NCI-H2227 treated with DMSO at 0.1 percent for 48 hours (cell line): ENCODE data around the gene SLC34A1.
"Not testable (repeated sequence)": the region's sequence is repeated elsewhere in the genome, so short reads cannot be mapped to it uniquely, and the experiment has no call there.

Experiments
- DNase-seq: peaks from one replicate; lab custom pipeline; 2025; lab: John Stamatoyannopoulos, UW

Gene SLC34A1, protein sequence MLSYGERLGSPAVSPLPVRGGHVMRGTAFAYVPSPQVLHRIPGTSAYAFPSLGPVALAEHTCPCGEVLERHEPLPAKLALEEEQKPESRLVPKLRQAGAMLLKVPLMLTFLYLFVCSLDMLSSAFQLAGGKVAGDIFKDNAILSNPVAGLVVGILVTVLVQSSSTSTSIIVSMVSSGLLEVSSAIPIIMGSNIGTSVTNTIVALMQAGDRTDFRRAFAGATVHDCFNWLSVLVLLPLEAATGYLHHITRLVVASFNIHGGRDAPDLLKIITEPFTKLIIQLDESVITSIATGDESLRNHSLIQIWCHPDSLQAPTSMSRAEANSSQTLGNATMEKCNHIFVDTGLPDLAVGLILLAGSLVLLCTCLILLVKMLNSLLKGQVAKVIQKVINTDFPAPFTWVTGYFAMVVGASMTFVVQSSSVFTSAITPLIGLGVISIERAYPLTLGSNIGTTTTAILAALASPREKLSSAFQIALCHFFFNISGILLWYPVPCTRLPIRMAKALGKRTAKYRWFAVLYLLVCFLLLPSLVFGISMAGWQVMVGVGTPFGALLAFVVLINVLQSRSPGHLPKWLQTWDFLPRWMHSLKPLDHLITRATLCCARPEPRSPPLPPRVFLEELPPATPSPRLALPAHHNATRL

DNA sequence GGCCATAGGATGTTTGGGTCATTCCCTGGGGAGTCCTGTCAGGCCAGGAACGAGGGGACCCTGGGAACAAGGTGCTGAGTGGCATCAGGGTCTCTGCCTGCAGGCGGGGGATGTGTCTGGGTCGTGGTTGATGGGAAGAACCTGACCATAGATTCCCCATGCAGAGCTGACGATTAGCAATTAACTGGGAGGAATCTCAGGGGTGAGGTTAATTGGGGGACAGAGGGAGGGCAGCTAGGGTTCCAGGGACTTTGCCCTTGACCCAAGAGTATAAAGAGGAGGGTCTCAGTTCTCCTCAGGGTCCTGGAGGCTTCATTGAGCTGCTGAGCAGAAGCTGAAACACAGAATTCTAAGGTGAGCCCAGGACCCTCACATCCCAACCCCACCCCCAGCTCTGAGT, at the start of gene SLC34A1:
TSS of gene SLC34A1 (plus strand) at position 301 of the 400 bp plus-strand sequence. CDS start 1,308 bp downstream, outside the sequence.
- DNase-seq: no peak

DNA sequence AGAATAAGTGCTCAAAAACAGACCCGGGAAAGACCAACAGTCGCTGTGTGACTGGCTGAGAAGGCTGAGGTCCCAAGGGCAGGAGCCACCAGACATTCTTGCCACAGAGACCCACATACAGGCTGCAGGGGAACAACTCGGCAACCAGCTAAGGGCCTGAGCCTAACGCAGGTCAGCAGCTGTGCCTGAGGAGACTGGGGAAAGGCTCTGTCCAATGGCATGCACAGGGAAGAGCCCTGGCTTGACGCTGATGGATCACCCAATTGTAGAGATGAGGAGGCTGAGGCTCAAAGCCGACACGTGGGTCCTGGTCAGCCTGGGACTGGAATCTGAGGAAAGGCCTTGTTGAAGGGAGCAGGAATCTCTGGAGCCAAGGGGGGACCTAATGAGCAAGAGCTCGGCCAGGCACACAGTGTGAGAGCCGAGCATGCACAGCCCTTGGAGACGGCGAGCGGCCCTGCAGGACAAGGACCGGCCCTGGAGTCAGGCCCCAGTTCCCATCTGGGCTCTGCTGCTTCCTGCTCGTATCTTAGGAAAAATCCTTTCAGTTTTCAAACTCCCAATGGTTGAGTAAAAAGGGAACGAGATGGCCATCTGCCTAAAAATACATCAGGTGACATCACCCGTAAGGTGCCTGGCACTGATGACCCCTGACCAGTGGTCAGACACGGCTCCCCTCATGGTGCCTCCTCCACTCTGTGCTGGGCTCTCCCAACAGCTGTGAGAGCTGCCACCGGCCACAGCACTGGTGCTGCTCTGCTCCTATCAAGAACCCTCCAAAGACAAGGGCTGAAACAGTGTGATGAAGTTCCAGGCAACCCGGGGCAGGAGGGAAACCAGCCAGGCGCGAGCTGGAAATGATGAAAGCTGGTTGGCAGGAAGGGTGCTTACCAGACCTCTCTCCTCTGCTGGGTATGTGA, 49.2 kb upstream of the SLC34A1 start:
- no peak for DNase-seq

DNA sequence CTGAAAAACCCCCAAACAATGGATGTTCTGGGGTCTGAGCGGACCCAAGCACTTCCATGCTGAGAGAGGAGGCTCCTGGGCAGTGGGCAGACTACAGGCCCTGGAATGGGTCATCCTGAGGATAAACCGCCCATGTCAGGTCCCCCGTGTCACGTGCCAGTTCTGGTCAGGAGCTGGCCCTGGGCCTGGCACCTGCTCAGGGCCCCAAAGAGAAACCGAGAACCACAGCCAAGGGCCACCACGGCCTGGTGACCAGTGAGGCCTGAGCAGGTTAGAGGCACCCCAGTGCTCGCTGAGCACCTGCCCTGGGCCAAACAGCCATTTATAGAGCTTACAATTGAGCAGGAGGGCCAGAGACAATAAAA, 48.6 kb upstream of the SLC34A1 start:
- DNase-seq: no peak

DNA sequence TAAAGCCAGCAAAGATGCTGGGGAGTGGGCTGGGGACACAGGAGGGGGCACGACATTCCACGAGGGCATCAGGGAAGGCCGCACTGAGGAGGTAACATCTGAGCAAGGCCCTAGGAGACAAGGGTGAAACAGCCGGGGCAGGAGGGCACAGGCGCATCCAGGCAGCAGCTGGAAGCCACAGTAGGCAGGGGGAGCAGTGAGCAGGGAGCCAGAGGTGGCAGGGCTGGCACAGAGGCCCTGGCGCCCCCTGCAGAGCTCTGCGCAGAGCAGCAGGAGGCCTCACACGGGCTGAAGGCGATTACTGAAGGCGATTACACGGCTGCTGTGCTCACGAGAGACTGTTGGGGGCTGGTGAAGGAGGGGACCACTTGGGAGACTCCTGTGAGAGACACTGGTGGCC, 48.1 kb upstream of the SLC34A1 start:
- no peak for DNase-seq

DNA sequence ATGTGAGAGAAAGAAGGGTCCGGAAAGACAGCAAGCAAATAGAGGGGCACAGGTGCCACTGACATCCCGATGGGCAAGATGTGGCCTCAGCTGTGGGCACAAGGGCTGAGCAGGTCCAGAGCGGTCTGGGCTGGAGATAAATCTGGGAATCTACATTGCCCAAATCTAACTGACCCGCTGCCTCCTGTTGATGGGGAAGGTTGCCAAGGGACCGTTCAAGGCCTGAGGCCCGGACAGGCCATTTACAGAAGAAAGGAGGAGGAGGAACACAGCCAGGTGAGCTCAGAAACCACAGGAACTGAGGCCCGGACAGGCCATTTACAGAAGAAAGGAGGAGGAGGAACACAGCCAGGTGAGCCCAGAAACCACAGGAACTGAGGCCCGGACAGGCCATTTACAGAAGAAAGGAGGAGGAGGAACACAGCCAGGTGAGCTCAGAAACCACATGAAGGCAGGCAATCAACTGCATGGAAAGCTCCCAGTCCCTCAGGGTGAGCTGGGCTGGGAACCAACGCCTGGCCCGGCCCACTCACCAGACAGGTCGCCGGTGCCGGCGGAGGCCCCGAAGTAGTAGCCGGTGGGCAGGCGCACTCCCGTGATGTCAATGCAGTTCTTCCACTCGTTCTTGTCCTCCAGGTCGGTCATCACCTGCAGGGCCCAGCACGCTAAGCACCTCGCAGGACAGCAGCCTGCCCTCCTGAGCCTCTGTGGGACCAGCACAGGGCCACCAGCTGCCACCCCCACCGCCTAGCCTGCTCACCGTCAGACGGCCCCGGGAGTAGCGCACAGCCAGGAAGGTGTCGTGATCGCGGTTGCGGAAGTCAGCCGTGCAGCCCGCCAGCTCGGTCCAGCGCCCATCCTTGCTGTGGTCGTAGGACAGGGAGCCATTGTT, 47.4 kb upstream of the SLC34A1 start:
- no peak for DNase-seq

DNA sequence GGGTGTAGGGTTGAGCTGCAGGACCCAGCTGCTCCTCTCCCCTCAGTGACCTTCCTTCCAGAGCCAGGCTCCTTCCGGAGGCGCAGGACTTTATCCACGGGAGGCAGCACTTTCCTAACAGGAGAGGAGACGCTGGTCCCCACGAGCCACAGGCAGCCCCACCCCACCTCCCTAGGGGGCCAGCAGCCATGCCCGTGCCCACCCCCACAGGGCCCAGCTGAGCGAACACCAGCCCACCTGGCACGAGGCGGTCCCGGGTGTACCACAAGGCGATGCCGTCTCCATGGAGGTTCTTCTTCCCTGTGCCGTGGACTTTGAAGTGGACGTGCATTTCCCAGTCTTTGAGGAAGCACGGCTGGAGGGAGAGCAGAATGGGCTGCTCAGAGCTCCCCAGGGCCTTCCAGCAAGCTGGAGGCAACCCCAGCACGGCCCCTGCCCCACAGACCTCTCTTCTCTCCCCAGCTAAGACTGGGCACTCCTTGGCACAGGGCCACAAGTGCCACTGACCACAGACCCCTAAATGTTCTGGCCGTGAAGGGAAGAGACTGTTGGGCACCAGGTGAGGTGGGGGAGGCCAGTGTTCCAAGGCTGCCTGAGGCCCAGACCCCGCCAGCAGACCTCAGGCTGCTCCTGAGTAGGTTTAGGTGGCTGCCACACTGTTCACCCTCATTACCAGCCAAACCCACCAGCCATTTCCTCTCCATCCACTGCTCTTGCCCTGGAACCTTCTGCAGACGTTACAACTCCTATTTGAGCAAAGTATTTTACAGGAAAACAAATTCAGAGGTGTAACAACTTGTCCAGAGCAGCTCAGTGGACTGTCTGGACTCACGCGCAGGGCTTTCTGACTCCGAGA, 45.8 kb upstream of the SLC34A1 start:
- no peak for DNase-seq

DNA sequence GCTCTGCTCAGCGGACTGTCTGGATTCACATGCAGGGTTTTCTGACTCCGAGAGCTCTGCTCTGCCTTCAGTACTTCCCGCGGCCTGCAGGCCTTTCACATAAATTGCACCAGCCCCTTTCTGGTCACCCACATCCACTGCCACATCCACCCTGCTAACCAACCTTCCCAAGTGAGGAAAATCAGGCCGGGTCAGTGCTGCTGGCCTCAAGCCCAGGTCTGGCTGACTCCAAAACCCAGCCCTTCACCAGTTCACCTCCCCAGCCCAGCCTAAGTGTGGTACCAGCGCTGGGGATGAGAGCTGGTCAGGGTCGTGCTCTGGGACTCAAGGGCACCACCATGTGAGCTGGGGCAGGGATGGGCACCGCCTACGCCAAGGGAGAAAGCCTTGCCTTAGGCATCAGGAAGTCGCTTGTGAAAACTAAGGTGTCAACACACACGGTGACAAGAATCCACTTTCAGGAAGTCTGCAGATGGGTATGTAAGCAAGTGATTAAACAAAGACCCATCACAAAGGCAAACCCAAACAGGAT, 45.1 kb upstream of the SLC34A1 start:
- DNase-seq: no peak

DNA sequence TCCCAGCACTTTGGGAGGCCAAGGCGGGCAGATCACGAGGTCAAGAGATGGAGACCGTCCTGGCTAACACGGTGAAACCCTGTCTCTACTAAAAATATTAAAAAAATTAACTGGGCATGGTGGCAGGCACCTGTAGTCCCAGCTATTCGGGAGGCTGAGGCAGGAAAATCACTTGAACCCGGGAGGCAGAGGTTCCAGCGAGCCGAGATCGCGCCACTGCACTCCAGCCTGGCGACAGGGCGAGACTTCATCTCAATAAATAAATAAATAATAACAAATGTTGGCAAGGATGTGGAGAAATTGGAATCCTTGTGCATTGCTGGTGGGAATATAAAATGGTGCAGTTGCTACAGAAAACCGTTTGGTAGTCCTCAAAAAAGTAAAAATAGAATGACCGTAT, 41.2 kb upstream of the SLC34A1 start:
- DNase-seq: not testable (repeated sequence)

DNA sequence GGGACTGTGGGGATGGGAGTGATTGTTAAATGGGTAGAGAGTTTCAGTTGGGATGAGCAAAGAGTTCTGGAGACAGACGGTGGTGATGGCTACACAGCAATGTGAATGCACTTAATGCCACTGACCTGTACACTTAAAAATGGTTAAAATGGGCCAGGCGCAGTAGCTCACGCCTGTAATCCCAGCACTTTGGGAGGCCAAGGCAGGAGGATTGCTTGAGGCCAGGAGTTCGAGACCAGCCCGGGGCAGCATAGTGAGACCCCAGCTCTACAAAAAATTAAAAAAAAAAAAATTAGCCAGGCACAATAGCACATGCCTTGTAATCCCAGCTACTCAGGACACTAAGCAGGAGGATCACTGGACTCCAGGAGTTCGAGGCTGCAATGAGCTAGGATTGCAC, 40.5 kb upstream of the SLC34A1 start:
- DNase-seq: no peak

DNA sequence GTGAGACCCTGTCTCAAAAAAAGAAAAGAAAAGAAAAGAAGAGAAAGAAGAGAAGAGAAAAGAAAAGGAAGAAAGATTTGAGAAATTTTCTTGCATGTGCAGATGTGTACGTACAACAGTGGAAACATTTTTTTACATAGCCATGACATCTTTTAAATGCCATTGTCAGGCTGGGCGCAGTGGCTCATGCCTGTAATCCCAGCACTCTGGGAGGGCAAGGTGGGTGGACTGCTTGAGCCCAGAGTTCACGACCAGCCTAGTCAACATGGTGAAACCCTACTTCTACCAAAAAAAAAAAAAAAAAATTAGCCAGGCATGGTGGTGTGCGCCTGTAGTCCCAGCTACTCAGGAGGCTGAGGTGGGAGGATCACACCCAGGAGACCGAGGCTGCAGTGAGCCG, 39.3 kb upstream of the SLC34A1 start:
- DNase-seq: no peak

DNA sequence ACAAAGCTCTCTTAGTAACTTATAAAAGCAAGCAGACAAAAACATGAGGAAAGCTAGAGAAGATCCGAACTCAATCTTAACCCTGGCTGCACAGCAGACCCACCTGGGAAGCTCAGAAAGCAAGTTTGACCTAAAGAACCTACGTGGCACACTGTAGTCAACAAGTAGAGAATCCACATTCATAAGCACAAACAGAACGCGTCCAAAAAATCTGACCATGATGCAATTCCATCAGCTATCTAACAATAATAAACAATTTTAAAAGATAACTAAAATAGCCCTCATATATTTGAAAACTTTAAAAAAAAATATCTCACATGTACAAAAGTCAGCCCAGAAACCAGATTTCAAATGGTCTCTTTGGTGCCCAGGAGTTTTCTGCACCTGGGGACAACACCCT, 37.4 kb upstream of the SLC34A1 start:
- no peak for DNase-seq

DNA sequence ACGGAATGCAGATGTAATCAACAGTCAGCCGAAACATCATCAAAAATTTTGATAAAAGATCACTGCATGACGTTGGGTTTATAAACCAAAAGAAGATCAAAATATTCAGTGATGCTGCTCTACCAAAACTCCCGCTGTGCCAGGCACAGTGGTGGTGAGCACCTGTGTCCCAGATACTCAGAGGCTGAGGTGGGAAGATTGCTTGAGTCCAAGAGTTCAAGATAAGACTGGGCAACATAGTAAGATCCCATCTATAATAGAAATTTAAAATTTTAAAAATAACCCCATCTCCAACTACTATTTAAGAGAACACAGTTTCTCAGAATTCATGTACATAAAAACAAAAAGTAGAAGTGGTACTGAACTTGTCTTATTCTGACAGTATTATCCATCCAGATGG, 36.5 kb upstream of the SLC34A1 start:
- DNase-seq: no peak

DNA sequence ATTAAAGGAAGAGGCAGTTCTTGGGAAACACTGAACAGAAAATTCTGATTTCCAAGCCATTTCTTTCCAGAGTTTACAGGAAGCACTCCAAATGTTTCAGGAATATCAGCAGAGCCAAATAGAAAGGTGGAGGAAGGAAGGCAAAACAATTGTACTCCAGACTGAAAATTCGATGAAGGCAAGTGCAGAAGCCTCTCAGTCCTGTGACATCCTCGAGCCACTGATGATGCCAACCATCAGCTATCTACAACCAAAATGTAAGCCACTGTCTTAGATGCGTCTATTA, 34.9 kb upstream of the SLC34A1 start:
- DNase-seq: no peak

DNA sequence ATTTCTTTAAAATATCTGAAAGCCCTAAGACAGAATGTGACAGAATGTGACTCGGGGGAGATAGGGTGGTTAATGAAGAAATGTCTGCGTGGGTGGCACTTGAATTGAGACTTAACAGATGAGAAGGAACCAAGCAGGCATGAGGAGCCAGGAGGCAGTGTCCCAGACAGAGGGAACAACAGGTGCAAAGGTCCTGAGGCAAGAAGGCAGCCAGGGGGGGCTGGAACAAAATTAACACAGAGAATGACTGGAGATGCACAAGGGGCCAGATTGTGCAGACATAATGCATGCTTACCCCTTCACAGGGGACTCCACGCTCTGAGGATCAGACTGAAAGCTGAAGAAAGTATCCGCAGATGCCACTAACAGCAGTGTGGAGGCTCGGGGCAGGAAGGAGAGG, 34.5 kb upstream of the SLC34A1 start:
- DNase-seq: no peak

DNA sequence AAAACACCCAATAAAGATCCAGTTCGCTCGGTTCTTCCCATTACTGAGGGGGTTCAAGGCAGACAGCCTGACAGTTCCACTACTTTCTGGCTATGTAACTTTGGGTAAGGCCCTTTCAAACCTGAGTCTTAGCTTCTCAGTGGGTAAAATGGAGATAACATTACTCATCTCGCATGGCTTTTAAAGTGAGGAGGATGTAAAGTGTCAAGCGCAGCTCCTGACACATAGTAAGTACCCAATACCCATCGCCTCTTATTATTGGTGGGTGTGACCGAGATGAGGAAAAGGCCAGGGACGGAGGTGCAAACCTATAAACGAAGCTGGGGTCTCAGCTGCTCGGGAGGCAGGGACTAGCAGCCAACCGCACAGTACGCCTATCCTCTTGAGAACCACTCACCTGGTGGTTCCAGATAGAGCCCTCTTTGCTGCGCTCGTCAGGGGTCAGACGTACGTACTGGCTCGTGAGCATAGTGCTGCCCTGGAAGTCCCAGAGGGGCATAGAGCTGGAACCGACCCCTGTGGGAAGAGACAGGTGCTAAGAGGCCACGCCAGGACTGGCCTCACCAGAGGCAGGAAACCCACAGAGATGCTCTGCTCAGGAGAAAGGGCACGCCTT, 33.4 kb upstream of the SLC34A1 start:
- DNase-seq: no peak

DNA sequence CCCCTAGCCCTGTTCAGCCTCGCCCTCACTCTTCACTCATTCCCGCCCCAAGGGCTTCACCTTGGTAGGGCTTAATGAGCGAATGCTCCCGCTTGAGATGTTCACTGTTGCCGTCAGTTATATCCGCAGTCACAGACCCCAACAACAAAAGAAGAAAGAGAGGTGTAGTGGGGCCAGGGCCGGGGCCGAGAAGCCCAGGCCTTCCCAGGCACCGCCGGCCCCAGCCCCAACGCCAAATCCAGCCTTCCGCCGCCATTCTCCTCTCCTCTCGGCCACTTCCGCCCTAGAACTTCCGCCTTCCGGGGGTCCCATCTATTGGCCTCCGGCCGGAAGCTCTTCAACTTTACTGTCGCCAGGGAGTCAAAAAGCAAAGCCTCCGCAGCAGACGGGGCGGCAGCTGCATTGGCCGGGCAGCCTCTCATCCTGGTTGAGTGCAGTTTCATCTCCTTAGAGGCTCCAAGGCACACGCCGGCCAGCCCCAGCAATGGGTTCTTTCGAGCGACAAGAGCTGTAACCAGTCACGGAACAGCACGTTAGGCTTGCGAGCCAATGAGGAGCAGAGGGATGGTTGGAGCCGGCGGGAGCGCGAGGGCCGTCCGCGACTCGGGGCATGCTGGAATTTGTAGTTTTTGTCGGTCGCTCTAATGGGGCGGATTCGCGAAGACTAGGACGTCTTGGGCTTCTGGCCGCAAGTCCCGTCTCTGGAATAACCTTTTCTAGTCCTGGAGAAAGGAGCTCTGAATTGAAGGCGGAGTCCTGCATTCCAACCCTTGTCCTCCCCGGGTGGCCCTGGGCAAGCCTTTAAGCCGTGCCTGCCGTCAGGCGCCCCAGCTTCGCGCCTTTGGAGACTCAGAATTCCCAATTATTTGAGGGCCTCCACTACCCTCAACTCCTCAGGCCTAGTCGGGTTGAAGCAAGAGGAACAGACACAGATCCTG, 32.6 kb upstream of the SLC34A1 start, which contains the start of gene LMAN2:
TSS of gene LMAN2 (minus strand) at position 277 of the 938 bp plus-strand sequence. CDS start at position 256, 21 bp downstream.
- peak; percentile 89 for DNase-seq

DNA sequence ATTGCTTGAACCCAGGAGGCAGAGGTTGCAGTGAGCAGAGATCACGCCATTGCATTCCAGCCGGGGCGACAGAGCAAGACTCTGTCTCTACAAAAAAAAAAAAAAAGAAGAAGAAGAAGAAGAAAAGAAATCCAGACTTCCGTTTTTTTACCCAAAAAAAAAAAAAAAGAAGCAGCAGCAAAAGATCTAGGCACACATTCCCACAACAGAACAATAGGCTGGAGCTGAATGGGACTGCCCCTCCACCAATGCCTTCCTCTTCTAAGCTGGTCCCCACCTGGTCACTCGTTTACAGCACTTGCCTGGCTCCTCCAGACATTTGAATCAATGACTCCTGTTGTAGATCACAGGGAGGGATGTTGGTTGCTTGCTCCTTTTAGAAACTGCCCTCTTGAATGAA, 31.1 kb upstream of the SLC34A1 start:
- no peak for DNase-seq

DNA sequence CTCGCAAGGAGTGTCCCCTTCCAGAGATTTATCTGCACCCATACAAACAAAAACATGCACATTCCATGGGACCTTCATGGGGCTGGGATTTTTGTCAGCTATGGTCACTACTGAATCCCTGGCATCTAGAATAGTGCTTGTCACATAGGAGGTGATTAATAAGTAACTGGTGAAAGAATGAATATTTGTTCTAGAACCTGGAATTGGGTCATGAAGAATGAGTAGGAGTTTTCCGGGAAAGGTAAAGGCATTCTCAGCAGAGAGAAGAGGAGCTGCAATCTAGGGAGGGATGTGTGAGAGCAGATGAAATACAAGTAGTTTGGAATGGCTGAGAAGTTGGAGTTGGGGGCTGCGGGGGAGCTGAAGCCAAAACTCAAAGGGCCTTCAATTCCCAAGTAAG, 30.0 kb upstream of the SLC34A1 start:
- no peak for DNase-seq

DNA sequence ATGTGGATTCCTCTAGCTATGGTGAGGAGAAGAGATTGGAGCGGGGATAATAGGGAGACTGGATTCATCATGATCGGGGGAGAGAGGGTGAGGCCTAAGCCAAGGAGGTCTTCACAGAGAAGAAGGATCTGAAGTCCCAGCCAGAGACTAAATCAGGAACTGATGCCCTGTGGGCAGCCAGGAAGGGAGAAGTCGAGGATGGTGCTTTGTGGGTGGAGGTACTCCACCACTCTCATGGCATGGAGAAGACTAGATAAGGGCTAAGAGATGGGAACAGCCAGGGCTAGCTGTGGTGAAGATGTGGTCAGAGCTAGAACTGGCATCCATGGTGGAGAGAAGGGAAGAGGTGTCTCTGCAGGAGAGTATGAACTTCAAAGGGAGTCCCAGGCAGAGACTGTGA, 29.5 kb upstream of the SLC34A1 start:
- DNase-seq: no peak
